Kidney epithelial cell (primary cell): ENCODE measurements around the gene TTC38. TPM values are rescaled to one million over a fixed set of nuclear protein-coding genes. Genes with fewer than 3 reads are reported as not detected.

Source experiments
- DNase-seq: peaks from one replicate; pipeline ENCODE4 v3.0.0-alpha.2; 2010; ENCODE audit warnings: low read depth
- H3K27me3 ChIP-seq: 2 replicates; pipeline ENCODE4 v1.6.0; 2011; ENCODE audit warnings: low read length; ENCODE audit not compliant: control insufficient read depth, insufficient read depth
- H3K36me3 ChIP-seq: 2 replicates; pipeline ENCODE4 v1.5.1; 2011; ENCODE audit warnings: low read length; ENCODE audit not compliant: control insufficient read depth, insufficient read depth
- H3K4me3 ChIP-seq: 2 replicates; pipeline ENCODE4 v1.5.1; 2011; ENCODE audit warnings: low read depth, mild to moderate bottlenecking, control low read depth, low read length
- CTCF ChIP-seq: IDR thresholded peaks from 2 replicates; pipeline ENCODE4 v1.5.1; 2011; ENCODE audit warnings: mild to moderate bottlenecking, moderate library complexity, low read length, control low read depth, inconsistent platforms; ENCODE audit not compliant: insufficient read depth, poor library complexity, severe bottlenecking
- total RNA-seq: library from RNA; depleted of rRNA; stranded (reverse); fragments of >200 nt; gene quantifications from 2 replicates; pipeline ENCODE4 v1.2.3, GENCODE V29; 2015

Gene TTC38
- 28.9 and 39.9 TPM in 2 replicates for total RNA-seq

GRCh38 chr22:46267431-46268279, at the start of gene TTC38:
TTC38 (plus strand) TSS chr22:46268008; CDS start chr22:46268040, 32 bp downstream.
- no peak for DNase-seq
- TF ChIP-seq CTCF = no peak
- Histone ChIP-seq H3K27me3 (no peaks in the 10 kb centered on the region), H3K36me3 (no peaks in the 10 kb centered on the region), H3K4me3 (peak within 1 kb of the TSS; percentile 87)

GRCh38 chr22:46219636-46220035, 48.2 kb upstream of the TTC38 start:
- TF ChIP-seq CTCF = no peak
- H3K36me3 ChIP-seq = no peaks in the 10 kb centered on the region
- no peak overlapping the region for H3K4me3 ChIP-seq
- DNase-seq = no peak
- no peaks in the 10 kb centered on the region for H3K27me3 ChIP-seq

- Histone ChIP-seq H3K36me3 (no peaks in the 10 kb centered on the region), H3K27me3 (no peaks in the 10 kb centered on the region), H3K4me3 (no peak overlapping the region)
- no peak for TF ChIP-seq CTCF
- no peak for DNase-seq
Observed at GRCh38 chr22:46220921-46221320, 46.9 kb upstream of the TTC38 start.

- no peak for DNase-seq
- TF ChIP-seq CTCF = no peak
- H3K4me3 ChIP-seq = no peak overlapping the region
- no peaks in the 10 kb centered on the region for H3K36me3 ChIP-seq
- H3K27me3 ChIP-seq = no peaks in the 10 kb centered on the region
Observed at GRCh38 chr22:46224044-46224897, 43.5 kb upstream of the TTC38 start.

GRCh38 chr22:46224898-46225290, 42.9 kb upstream of the TTC38 start:
- no peaks in the 10 kb centered on the region for H3K27me3 ChIP-seq
- no peak for TF ChIP-seq CTCF
- no peak overlapping the region for H3K4me3 ChIP-seq
- no peaks in the 10 kb centered on the region for H3K36me3 ChIP-seq
- DNase-seq = no peak
